ENCODE data around the gene CEBPA.

DNA sequence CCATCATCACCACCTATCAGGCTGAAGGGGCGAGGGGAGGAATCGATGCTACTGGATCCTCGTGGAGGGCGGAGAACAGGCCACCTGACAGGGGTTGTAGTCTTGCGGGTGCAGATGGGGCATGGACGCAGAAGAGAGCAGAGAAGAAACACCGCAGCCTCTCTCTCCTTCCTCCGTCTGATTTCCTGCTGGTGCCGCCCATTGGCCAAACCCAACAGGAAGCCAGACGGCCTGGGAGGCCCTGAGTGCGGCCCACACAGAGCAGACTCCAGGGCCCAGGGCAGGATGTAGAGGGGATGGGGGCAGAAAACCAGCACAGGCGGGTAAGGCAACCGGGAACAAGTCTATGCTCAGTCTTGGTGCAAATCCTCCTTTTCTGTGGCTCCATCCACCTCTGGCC, 15.4 kb downstream of the CEBPA start:
- TF ChIP-seq, protein P1, sequence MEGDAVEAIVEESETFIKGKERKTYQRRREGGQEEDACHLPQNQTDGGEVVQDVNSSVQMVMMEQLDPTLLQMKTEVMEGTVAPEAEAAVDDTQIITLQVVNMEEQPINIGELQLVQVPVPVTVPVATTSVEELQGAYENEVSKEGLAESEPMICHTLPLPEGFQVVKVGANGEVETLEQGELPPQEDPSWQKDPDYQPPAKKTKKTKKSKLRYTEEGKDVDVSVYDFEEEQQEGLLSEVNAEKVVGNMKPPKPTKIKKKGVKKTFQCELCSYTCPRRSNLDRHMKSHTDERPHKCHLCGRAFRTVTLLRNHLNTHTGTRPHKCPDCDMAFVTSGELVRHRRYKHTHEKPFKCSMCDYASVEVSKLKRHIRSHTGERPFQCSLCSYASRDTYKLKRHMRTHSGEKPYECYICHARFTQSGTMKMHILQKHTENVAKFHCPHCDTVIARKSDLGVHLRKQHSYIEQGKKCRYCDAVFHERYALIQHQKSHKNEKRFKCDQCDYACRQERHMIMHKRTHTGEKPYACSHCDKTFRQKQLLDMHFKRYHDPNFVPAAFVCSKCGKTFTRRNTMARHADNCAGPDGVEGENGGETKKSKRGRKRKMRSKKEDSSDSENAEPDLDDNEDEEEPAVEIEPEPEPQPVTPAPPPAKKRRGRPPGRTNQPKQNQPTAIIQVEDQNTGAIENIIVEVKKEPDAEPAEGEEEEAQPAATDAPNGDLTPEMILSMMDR (IDR thresholded peaks at IDR 0.05) = no peak
- no peak for TF ChIP-seq POLR2A (IDR thresholded peaks at IDR 0.05)
